Measurements from ENCODE around the gene CRELD2.

DNA sequence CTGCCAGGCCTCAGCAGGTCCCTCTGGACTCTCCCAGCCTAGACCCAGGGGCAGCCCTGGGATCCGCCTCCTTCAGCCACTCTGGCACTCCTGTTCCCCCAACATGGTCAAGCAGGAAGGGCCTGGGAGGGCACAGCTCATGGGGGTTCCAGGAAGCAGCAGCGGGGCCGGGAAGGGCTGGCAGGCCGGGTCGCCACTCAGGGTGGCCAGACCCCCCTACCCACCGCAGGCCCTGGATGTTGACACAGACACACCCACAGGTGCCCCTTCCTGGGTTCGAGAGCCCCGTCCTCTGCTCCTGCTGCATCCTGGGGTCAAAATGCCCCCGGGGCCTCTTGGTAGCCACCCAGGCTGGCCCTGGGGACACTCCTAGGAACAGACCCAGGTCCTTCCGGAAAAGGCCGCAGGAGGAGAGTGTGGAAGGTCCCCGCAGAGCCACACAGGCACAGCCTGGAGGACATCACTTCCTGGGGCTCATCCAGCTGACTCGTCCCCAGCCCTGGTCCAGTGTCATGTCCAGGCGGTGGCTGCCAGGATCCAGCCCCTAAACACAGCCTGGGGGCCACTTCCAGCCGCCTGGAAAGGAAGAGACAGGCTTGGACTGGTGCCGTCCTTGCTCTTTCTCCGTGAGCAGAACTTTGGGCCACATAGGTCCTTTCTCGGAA, 35.4 kb downstream of the CRELD2 start:
- no peak for TF ChIP-seq POLR2A (IDR thresholded peaks at IDR 0.05)
- TF ChIP-seq, protein P1, sequence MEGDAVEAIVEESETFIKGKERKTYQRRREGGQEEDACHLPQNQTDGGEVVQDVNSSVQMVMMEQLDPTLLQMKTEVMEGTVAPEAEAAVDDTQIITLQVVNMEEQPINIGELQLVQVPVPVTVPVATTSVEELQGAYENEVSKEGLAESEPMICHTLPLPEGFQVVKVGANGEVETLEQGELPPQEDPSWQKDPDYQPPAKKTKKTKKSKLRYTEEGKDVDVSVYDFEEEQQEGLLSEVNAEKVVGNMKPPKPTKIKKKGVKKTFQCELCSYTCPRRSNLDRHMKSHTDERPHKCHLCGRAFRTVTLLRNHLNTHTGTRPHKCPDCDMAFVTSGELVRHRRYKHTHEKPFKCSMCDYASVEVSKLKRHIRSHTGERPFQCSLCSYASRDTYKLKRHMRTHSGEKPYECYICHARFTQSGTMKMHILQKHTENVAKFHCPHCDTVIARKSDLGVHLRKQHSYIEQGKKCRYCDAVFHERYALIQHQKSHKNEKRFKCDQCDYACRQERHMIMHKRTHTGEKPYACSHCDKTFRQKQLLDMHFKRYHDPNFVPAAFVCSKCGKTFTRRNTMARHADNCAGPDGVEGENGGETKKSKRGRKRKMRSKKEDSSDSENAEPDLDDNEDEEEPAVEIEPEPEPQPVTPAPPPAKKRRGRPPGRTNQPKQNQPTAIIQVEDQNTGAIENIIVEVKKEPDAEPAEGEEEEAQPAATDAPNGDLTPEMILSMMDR (IDR thresholded peaks at IDR 0.05), result no peak

Data from tibial nerve (tissue), 3 donors.